IPS-11a (cell line): ENCODE data around the gene IL9.

Source experiments
- H3K4me3 ChIP-seq: one replicate; pipeline ENCODE4 v1.5.1; 2013; ENCODE audit warnings: low read depth, low read length, control low read depth

The IL9 gene

GRCh38 chr5:135891791-135892190 is 3.9 kb downstream of the IL9 start:
- no peak overlapping the region for H3K4me3 ChIP-seq

DNA sequence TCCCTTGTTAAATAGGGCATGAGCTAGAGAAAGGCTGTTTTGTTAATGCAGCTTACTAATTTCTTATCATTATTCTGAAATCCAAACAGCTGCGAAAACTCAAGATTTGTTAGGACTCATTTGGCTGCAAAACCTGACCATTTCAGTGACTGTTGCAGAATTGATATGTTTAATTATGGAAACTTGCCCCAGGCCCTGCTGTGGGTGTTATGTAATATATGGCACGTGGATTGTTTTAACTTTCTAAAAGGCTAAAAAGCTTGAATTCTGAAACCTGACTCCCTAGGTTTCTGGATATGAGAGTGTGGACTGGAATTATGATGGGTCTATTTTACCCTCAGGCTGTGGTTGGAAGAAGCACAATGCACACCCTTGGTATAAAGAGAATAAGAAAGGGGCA is 4.4 kb downstream of the IL9 start:
- no peak overlapping the region for H3K4me3 ChIP-seq

GRCh38 chr5:135890867-135891266 is 4.8 kb downstream of the IL9 start:
- no peak overlapping the region for H3K4me3 ChIP-seq

DNA sequence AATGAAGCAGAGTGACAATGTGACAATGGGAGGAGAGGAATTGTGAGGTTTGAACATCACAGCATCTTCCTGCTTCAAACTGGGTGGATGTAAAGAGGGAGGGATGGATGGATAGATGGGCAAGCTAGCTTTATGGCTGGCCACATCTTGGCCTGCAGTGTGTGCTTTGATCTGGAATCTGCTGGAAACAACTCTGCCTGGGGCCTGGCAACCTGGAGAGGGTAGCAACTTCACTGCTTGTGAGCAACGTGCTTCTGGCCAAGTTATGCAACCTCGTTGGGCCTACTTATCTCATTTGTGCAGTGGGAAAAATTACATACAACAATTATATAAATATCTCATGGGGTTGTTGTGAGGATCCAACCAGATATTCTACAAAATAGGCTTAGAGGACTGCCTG is 5.3 kb downstream of the IL9 start:
- no peak overlapping the region for H3K4me3 ChIP-seq

DNA sequence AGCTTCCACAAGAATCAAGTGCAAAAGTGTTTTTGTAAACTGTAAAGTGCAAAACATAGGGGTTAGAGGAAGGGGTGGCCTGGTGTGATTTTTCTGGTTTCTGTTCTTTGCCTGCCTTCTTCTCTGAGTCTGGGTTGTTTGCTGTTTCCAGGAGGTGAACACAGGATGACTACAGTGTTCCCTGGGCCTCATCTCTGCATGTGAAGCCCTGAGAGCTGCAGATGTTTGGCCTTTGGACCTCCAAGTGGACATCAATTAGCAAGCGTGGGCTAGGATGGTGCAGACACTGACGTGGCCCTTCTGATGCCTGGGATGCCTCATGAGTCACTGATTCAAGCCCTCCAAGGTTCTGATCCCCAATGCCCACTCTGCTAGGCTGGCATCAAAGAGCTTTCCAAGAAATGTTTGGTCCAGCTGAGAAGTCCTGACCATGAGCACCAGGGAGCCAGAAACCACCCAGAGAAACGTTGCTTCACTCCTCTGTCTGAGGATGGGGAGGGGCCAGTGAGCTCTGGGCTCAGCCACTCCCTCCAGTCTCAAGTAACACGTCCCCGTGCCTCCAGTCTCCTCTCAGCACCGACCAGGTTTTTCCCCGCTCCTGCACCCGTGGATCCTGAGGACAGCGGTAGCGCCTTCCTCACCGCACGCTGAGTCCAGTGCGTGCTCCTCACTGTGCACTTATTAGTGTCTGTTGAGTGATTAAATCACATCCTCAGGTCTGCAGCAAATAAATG is 7.6 kb downstream of the IL9 start:
- no peak overlapping the region for H3K4me3 ChIP-seq

DNA sequence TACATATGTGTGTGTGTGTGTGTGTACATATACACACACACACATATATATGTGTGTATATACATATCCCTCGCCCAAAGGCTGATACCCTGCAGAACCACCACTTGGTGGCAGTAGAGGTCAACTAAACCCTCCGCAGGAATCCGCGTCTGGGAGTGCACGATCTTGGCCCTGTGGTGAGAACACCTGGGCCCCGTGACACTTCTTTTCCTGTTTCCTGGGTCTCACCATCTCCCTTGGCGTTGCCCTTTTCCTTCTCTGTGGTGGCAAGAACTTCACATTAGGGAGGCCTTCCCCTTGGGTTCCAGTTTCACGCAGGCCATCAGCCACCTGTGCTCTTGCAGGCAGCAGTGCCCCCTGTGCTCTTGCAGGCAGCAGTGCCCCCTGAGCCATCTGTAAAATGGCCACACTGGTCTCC is 8.2 kb downstream of the IL9 start:
- H3K4me3 ChIP-seq, result no peak overlapping the region

DNA sequence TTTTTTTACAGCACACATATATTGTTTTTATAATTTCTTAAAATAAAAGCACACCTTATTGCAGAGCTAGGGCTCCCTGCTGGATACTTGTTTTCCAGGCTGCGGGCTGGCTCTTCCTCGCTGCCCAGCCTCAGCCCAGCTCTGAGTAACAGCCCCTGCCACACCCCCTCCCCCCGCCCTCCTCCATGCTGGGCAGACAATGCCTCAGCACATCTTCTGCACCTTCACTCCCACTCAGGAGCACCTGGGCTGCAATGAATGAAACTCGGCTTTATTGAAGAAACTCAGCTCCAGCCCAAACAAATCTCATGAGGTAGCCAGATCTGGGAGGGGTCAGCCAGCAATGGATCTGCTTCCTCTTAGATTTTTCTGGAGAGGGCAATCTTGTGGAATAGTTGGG is 9.5 kb downstream of the IL9 start:
- H3K4me3 ChIP-seq, result no peak overlapping the region

- no peak overlapping the region for H3K4me3 ChIP-seq
Observed at GRCh38 chr5:135885031-135885430, 10.6 kb downstream of the IL9 start.

- H3K4me3 ChIP-seq, result no peak overlapping the region
Observed at GRCh38 chr5:135883441-135883840, 12.2 kb downstream of the IL9 start.

DNA sequence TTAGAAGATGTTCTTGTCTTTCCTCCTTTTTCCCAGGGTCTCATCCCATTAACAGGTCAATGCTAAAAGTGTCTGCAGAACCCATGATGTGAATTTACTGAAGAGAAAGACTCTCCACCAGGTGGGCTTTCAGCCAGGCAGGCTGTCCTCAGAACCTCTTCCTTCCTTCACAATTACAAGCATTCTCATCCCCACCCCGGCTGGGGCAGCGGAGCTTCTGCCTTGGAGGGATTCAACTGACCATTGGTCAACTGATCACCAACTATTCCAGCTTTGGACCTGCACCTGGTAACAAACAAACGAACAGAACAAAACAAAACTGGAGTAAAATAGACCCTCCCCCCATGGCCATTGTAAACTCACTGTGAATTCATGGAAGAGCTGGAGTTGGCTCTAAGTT is 12.6 kb downstream of the IL9 start:
- H3K4me3 ChIP-seq, result no peak overlapping the region

GRCh38 chr5:135881819-135882218 is 13.8 kb downstream of the IL9 start:
- H3K4me3 ChIP-seq, result no peak overlapping the region

GRCh38 chr5:135881244-135881643 is 14.4 kb downstream of the IL9 start:
- H3K4me3 ChIP-seq, result no peak overlapping the region

- H3K4me3 ChIP-seq, result no peak overlapping the region
Observed at GRCh38 chr5:135880801-135881200, 14.8 kb downstream of the IL9 start.

GRCh38 chr5:135880278-135880677 is 15.4 kb downstream of the IL9 start:
- no peak overlapping the region for H3K4me3 ChIP-seq

GRCh38 chr5:135879591-135879990 is 16.1 kb downstream of the IL9 start:
- H3K4me3 ChIP-seq, result no peak overlapping the region

DNA sequence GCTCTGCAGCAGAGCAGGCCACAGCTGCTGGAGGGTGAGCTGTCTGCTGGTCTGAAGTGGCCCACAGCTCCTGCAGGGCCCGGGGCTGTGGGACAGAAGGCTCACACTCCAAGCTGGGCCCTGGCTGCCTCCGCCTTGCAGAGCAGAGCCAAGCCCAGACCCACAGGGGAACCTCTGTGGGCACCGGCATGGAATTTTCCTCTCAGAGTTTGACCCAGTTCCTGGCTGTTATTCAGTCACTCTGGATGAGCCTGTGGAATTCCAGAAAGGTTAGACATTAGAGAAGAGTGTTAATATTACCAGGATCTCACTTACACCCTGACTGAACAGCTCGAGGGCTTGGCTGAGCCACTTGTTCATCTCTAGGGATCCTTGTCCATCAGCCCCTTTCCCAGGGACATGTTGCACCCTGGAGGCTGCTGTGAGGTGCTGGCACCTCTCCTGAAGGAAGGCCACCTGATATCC is 17.5 kb downstream of the IL9 start:
- H3K4me3 ChIP-seq, result no peak overlapping the region

- H3K4me3 ChIP-seq, result no peak overlapping the region
Observed at GRCh38 chr5:135877570-135878155, 18.0 kb downstream of the IL9 start.

DNA sequence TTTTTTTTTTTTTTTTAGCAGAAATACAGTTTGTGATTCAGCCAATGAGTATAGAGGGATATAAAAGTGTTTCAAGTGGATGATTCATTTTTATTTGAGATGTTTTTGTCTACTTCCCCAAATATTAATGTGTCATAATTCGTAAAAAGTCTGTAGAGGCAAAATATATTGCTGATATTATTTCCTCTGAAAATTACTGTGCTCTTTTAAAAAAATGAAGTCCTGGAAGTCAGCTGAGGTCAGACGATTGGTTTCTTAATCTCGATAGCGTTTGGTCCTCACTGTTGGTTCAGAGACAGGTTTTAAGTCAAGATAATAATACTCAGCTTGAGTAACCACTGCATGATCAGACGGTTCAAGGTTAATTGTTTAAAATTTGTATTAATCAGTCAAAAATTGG is 19.5 kb downstream of the IL9 start:
- H3K4me3 ChIP-seq, result no peak overlapping the region

DNA sequence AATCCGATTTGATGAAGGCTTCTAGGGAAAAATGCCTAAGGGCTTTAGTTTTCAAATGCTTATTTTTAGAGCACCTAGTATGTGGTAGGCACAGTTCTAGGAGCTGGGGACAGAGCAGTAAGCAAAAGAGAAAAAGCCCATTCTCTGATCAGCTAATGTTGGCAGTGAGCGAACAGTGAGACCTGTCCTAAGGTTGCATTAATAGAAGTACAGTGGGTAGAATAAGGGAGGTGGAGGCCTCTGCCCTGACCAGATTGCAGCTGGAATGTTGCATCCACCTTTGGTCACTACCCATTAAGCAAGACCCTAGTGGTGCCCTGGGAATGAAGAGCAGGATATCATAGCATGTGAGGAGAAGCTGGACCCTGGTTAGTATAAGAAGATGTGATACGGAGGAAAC is 20.1 kb downstream of the IL9 start:
- H3K4me3 ChIP-seq, result no peak overlapping the region

GRCh38 chr5:135874461-135874860 is 21.2 kb downstream of the IL9 start:
- H3K4me3 ChIP-seq, result no peak overlapping the region

DNA sequence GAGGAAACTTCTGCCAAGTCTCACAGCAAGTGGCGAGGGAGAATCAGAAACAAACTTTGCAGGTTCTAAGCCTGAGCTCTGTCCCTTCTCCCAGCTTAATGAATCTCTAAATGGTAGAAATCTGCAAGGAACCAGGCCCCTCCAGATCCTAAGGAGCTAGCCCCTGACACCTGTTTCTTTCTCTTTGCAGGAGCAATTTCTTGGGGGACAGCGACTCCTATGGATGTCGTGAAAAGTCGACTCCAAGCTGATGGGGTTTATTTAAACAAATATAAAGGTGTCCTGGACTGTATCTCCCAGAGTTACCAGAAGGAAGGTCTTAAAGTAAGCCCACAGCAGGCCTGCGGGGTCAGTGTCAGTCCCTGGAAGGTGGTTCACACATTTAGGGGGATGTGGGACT is 21.8 kb downstream of the IL9 start:
- no peak overlapping the region for H3K4me3 ChIP-seq

DNA sequence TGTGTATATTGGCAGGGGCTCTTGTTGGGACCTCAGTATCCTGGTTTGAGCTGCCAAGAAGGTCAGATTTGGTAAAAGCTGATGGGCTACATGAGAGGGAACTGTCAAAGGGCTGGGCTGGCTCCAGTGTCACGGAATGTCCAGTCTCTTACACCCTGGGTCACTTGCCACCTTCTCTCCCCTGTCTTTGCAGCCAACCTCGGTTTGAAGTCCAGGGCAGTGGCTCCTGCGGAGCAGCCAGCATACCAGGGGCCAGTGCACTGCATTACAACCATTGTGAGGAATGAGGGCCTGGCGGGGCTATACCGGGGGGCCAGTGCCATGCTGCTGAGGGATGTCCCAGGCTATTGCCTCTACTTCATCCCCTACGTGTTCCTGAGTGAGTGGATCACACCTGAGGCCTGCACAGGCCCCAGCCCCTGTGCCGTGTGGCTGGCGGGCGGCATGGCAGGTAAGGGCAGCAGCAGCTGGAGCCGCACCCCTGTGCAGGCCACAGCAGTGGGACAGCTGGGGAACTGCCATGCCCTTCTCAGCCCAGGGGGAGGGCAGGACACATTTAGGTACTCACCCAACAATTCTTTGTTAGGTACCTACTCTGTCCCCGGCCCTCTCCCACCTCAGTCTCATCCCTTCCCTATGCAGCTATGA is 24.2 kb downstream of the IL9 start:
- no peak overlapping the region for H3K4me3 ChIP-seq
